HepG2 (cell line): ENCODE data around the gene MYL6. TPM values are rescaled to one million over a fixed set of nuclear protein-coding genes. Genes with fewer than 3 reads are reported as not detected.

Source experiments
- CEBPZ ChIP-seq: IDR thresholded peaks from 2 replicates; pipeline ENCODE4 v1.6.1; 2012; ENCODE audit warnings: low read length, improper control_type of control experiment
- NR1H2 ChIP-seq: sonication (generic); formaldehyde crosslinking; IDR thresholded peaks from 2 replicates; pipeline ENCODE4 v1.8.1; 2022; ENCODE audit warnings: low read depth, missing genetic modification reagents, borderline replicate concordance
- NR2C2 ChIP-seq: sonication (generic); formaldehyde crosslinking; IDR thresholded peaks from 2 replicates; pipeline ENCODE4 v1.4.0; 2020; ENCODE audit warnings: missing genetic modification reagents, mild to moderate bottlenecking, moderate library complexity, borderline replicate concordance
- PLRG1 ChIP-seq: fragments of 450-650 bp; conservative IDR thresholded peaks from 2 replicates; pipeline ENCODE4 v1.6.1; 2016
- RORA ChIP-seq: sonication (generic); formaldehyde crosslinking; IDR thresholded peaks from 2 replicates; pipeline ENCODE4 v1.5.0; 2020; ENCODE audit warnings: mild to moderate bottlenecking, missing genetic modification reagents, moderate library complexity
- TCF7L2 ChIP-seq: IDR thresholded peaks from 2 replicates; pipeline ENCODE4 v1.6.1; 2011; ENCODE audit warnings: mild to moderate bottlenecking, low read depth, low read length, moderate library complexity
- ZBTB49 ChIP-seq: sonication (generic); formaldehyde crosslinking; IDR thresholded peaks from 2 replicates; pipeline ENCODE4 v1.4.0; 2020; ENCODE audit warnings: missing genetic modification reagents, borderline replicate concordance
- ZC3H4 ChIP-seq: sonication (generic); formaldehyde crosslinking; IDR thresholded peaks from 2 replicates; pipeline ENCODE4 v1.4.0; 2020; ENCODE audit warnings: missing genetic modification reagents, borderline replicate concordance
- ZFAT ChIP-seq: sonication (generic); formaldehyde crosslinking; conservative IDR thresholded peaks from 2 replicates; pipeline ENCODE4 v1.8.1; 2023; ENCODE audit warnings: missing genetic modification reagents, inconsistent platforms
- polyA plus RNA-seq, 8 experiments: library from polyadenylated mRNA; depleted of rRNA in 3 of 8; stranded (reverse) in 7 of 8; unstranded in 1 of 8; fragments of >200 nt; fragmentation: Illumina TruSeq in 4 of 8; extraction: Trizol in 4 of 8; gene quantifications; 2 replicates each; pipeline versions ENCODE4 v1.2.1 to v1.2.3, GENCODE V29; 2011 to 2016; ENCODE audit warnings: low read depth in 4 of 8, missing spikeins in 1 of 8, mixed read lengths in 1 of 8; ENCODE audit not compliant: insufficient read depth in 1 of 8
- total RNA-seq, 5 experiments: library from RNA; depleted of rRNA; stranded (reverse); fragments of >200 nt; fragmentation: Illumina TruSeq; extraction: Trizol; gene quantifications; 2 replicates each; pipeline ENCODE4 v1.2.3, GENCODE V29; 2016; ENCODE audit warnings: low read depth in 1 of 5
- TF ChIP-seq, protein P1 (sequence below), 2 experiments: sonication (generic) in 1 of 2; formaldehyde crosslinking in 1 of 2; IDR thresholded peaks; 2 replicates each; pipeline versions ENCODE4 v1.4.0 to v1.6.1; 2018 to 2020; ENCODE audit warnings: missing genetic modification reagents in 2 of 2, borderline replicate concordance in 1 of 2, low read depth in 1 of 2, mild to moderate bottlenecking in 1 of 2, missing biosample characterization in 1 of 2
- TF ChIP-seq, protein P2 (sequence below): sonication (generic); formaldehyde crosslinking; IDR thresholded peaks from 2 replicates; pipeline ENCODE4 v1.4.0; 2020; ENCODE audit warnings: mild to moderate bottlenecking, missing genetic modification reagents
- TF ChIP-seq, protein P3 (sequence below): sonication (generic); formaldehyde crosslinking; IDR thresholded peaks from 2 replicates; pipeline ENCODE4 v1.4.0; 2020; ENCODE audit warnings: missing genetic modification reagents
- TF ChIP-seq, protein P4 (sequence below): IDR thresholded peaks from 2 replicates; pipeline ENCODE4 v1.6.1; 2016; ENCODE audit warnings: missing genetic modification reagents, missing compliant biosample characterization

Gene MYL6
- total and polyA plus RNA-seq, 2 of the 13 experiments (the other 11 are each of a cell fraction or from before 2014, with no cell fraction given): 1,127 to 1,192 TPM

DNA sequence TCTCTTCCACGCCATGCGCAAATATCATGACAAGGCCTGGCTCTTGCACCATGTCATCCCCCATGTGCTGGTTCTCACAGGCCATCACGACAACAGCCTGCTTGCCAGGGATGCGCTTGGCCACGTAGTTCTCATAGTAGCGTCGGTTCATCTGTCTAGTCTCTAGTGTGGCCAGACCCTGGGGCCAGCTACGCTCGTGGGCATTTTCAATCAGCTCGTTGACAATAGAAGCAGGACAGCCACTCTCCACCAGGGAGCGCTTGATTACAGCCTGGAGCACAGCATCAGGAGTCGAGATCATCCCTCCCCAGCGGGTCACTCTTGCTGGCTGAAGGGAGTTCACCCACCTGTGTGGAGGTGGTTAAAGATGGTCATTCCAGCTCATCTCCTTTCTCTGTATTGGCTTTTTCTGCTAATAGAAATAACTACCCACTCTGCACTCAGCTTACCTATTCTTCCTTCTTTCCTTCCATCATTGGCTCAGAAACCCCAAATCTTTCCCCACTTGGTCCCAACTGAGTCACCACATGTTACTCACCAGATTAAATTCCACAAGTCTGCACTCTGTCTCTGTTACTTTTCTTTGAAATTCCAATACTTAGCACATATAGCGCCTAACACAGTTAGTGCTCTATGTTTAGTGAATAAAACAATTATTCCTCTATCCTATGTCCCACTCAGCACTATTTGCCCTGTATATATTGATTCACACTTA lies 48.5 kb downstream of the MYL6 start (continued):
- TF ChIP-seq, protein P1, sequence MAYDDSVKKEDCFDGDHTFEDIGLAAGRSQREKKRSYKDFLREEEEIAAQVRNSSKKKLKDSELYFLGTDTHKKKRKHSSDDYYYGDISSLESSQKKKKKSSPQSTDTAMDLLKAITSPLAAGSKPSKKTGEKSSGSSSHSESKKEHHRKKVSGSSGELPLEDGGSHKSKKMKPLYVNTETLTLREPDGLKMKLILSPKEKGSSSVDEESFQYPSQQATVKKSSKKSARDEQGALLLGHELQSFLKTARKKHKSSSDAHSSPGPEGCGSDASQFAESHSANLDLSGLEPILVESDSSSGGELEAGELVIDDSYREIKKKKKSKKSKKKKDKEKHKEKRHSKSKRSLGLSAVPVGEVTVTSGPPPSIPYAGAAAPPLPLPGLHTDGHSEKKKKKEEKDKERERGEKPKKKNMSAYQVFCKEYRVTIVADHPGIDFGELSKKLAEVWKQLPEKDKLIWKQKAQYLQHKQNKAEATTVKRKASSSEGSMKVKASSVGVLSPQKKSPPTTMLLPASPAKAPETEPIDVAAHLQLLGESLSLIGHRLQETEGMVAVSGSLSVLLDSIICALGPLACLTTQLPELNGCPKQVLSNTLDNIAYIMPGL (CRISPR knock-in tag; IDR thresholded peaks at IDR 0.05; ENCODE audit: borderline replicate concordance in 1 of 2, low read depth in 1 of 2): 0 out of 4 replicates have a peak, but pooled peaks of 1 of the 2 experiments have one; percentile 25
- TF ChIP-seq NR1H2 (CRISPR knock-in tag) (no peak), CEBPZ (no peak), RORA (CRISPR knock-in tag) (no peak), NR2C2 (CRISPR knock-in tag) (no peak), TCF7L2 (no peak), PLRG1 (no peak), ZBTB49 (CRISPR knock-in tag) (no peak), ZC3H4 (CRISPR knock-in tag) (no peak), ZFAT (no peak)
- TF ChIP-seq, protein P2, sequence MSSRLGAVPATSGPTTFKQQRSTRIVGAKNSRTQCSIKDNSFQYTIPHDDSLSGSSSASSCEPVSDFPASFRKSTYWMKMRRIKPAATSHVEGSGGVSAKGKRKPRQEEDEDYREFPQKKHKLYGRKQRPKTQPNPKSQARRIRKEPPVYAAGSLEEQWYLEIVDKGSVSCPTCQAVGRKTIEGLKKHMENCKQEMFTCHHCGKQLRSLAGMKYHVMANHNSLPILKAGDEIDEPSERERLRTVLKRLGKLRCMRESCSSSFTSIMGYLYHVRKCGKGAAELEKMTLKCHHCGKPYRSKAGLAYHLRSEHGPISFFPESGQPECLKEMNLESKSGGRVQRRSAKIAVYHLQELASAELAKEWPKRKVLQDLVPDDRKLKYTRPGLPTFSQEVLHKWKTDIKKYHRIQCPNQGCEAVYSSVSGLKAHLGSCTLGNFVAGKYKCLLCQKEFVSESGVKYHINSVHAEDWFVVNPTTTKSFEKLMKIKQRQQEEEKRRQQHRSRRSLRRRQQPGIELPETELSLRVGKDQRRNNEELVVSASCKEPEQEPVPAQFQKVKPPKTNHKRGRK (CRISPR knock-in tag): no peak
- TF ChIP-seq, protein P3, sequence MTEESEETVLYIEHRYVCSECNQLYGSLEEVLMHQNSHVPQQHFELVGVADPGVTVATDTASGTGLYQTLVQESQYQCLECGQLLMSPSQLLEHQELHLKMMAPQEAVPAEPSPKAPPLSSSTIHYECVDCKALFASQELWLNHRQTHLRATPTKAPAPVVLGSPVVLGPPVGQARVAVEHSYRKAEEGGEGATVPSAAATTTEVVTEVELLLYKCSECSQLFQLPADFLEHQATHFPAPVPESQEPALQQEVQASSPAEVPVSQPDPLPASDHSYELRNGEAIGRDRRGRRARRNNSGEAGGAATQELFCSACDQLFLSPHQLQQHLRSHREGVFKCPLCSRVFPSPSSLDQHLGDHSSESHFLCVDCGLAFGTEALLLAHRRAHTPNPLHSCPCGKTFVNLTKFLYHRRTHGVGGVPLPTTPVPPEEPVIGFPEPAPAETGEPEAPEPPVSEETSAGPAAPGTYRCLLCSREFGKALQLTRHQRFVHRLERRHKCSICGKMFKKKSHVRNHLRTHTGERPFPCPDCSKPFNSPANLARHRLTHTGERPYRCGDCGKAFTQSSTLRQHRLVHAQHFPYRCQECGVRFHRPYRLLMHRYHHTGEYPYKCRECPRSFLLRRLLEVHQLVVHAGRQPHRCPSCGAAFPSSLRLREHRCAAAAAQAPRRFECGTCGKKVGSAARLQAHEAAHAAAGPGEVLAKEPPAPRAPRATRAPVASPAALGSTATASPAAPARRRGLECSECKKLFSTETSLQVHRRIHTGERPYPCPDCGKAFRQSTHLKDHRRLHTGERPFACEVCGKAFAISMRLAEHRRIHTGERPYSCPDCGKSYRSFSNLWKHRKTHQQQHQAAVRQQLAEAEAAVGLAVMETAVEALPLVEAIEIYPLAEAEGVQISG (CRISPR knock-in tag): 0 out of 2 replicates have a peak, but pooled peaks have one; percentile 20
- TF ChIP-seq, protein P4, sequence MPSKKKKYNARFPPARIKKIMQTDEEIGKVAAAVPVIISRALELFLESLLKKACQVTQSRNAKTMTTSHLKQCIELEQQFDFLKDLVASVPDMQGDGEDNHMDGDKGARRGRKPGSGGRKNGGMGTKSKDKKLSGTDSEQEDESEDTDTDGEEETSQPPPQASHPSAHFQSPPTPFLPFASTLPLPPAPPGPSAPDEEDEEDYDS (CRISPR knock-in tag): no peak
